Measurements from ENCODE around the gene GSDME.
A peak's percentile ranks its signal among the peaks of the same experiment; 100 is the strongest.

The GSDME gene

GRCh38 chr7:24718977-24719491 lies 38.2 kb downstream of the GSDME start:
- no peak for DNase-seq

GRCh38 chr7:24718431-24718831 lies 38.8 kb downstream of the GSDME start:
- DNase-seq, result no peak

GRCh38 chr7:24717694-24718320 lies 39.5 kb downstream of the GSDME start:
- DNase-seq, result no peak

GRCh38 chr7:24717247-24717622 lies 40.0 kb downstream of the GSDME start:
- DNase-seq, result no peak

GRCh38 chr7:24716480-24717246 lies 40.6 kb downstream of the GSDME start:
- DNase-seq, result no peak

GRCh38 chr7:24715661-24716479 lies 41.4 kb downstream of the GSDME start:
- DNase-seq, result no peak

- DNase-seq, result peak; percentile 4
Measured at GRCh38 chr7:24715171-24715570, 42.1 kb downstream of the GSDME start.

- DNase-seq, result no peak
Measured at GRCh38 chr7:24714676-24715010, 42.6 kb downstream of the GSDME start.

- DNase-seq, result no peak
Measured at GRCh38 chr7:24713850-24714675, 43.2 kb downstream of the GSDME start.

- DNase-seq, result no peak
Measured at GRCh38 chr7:24713039-24713793, 44.0 kb downstream of the GSDME start.

- DNase-seq, result no peak
Measured at GRCh38 chr7:24709585-24710360, 47.5 kb downstream of the GSDME start.

GRCh38 chr7:24709051-24709450 lies 48.2 kb downstream of the GSDME start:
- no peak for DNase-seq

- no peak for DNase-seq
Measured at GRCh38 chr7:24707988-24708615, 49.2 kb downstream of the GSDME start.

- DNase-seq, result no peak
Measured at GRCh38 chr7:24706211-24707170, 50.8 kb downstream of the GSDME start.

GRCh38 chr7:24705461-24705954 lies 51.8 kb downstream of the GSDME start:
- DNase-seq, result no peak

GRCh38 chr7:24704311-24704710 lies 53.0 kb downstream of the GSDME start:
- DNase-seq, result no peak

- no peak for DNase-seq
Measured at GRCh38 chr7:24703296-24703695, 54.0 kb downstream of the GSDME start.

- DNase-seq, result no peak
Measured at GRCh38 chr7:24702755-24703154, 54.5 kb downstream of the GSDME start.
